ENCODE results near the gene MRPL40.
"Not testable (repeated sequence)": the region's sequence is repeated elsewhere in the genome, so short reads cannot be mapped to it uniquely, and the experiment has no call there.

The MRPL40 gene

GRCh38 chr22:19442166-19442565 is 9.8 kb downstream of the MRPL40 start:
- no peak for DNase-seq

GRCh38 chr22:19443544-19444211 is 11.3 kb downstream of the MRPL40 start:
- DNase-seq = no peak

- not testable (repeated sequence) for DNase-seq
Measured at GRCh38 chr22:19445279-19445982, 13.1 kb downstream of the MRPL40 start.

- DNase-seq = peak in 1 of 2 experiments; percentile 7
Measured at GRCh38 chr22:19446603-19447329, 14.4 kb downstream of the MRPL40 start.

- peak; percentile 89 to 90 for DNase-seq
Measured at GRCh38 chr22:19447330-19448075, 15.2 kb downstream of the MRPL40 start, which contains the start of gene C22orf39. TSS of gene C22orf39 (minus strand) at chr22:19447711. CDS start at chr22:19447688, 23 bp downstream.

GRCh38 chr22:19448076-19448607 is 15.8 kb downstream of the MRPL40 start:
- no peak for DNase-seq

GRCh38 chr22:19448739-19449421 is 16.5 kb downstream of the MRPL40 start:
- no peak for DNase-seq

GRCh38 chr22:19449422-19449767 is 17.1 kb downstream of the MRPL40 start:
- DNase-seq = no peak

GRCh38 chr22:19450363-19451175 is 18.2 kb downstream of the MRPL40 start:
- no peak for DNase-seq

- no peak for DNase-seq
Measured at GRCh38 chr22:19451570-19451969, 19.2 kb downstream of the MRPL40 start.

GRCh38 chr22:19453718-19454117 is 21.4 kb downstream of the MRPL40 start:
- DNase-seq = no peak

- no peak for DNase-seq
Measured at GRCh38 chr22:19454156-19454555, 21.8 kb downstream of the MRPL40 start.

- no peak for DNase-seq
Measured at GRCh38 chr22:19455033-19455432, 22.7 kb downstream of the MRPL40 start.

- no peak for DNase-seq
Measured at GRCh38 chr22:19455585-19456370, 23.4 kb downstream of the MRPL40 start.

GRCh38 chr22:19456541-19456940 is 24.2 kb downstream of the MRPL40 start:
- no peak for DNase-seq

GRCh38 chr22:19457828-19458428 is 25.6 kb downstream of the MRPL40 start:
- no peak for DNase-seq

- no peak for DNase-seq
Measured at GRCh38 chr22:19460036-19460435, 27.7 kb downstream of the MRPL40 start.

GRCh38 chr22:19461506-19461905 is 29.2 kb downstream of the MRPL40 start:
- DNase-seq = no peak

- no peak for DNase-seq
Measured at GRCh38 chr22:19463008-19463407, 30.7 kb downstream of the MRPL40 start.
